Neuronal stem cell (in vitro differentiated cells): ENCODE measurements around the gene GPATCH2L.

Experiments
- DNase-seq: peaks from one replicate; pipeline ENCODE4 v3.0.0-alpha.2; 2013; ENCODE audit warnings: low spot score
- H2AFZ ChIP-seq: one replicate; pipeline ENCODE4 v1.6.1; 2013; ENCODE audit warnings: mild to moderate bottlenecking, low read length, inconsistent platforms
- H2AK5ac ChIP-seq: 2 replicates; pipeline ENCODE4 v1.6.1; 2013; ENCODE audit warnings: low read depth, mild to moderate bottlenecking, inconsistent platforms, low read length, moderate library complexity, mixed read lengths
- H2BK120ac ChIP-seq: 2 replicates; pipeline ENCODE4 v1.6.1; 2013; ENCODE audit warnings: low read depth, mild to moderate bottlenecking, inconsistent platforms, low read length, moderate library complexity, mixed read lengths
- H2BK12ac ChIP-seq: one replicate; pipeline ENCODE4 v1.6.1; 2013; ENCODE audit warnings: low read length, inconsistent platforms
- H2BK15ac ChIP-seq: 2 replicates; pipeline ENCODE4 v1.6.1; 2013; ENCODE audit warnings: mild to moderate bottlenecking, low read length, inconsistent platforms, mixed read lengths
- H2BK5ac ChIP-seq: one replicate; pipeline ENCODE4 v1.6.1; 2013; ENCODE audit warnings: inconsistent platforms, mild to moderate bottlenecking, low read length, moderate library complexity
- H3K14ac ChIP-seq: one replicate; pipeline ENCODE4 v1.6.1; 2013; ENCODE audit warnings: low read length, inconsistent platforms
- H3K18ac ChIP-seq: 2 replicates; pipeline ENCODE4 v1.6.1; 2013; ENCODE audit warnings: low read length, inconsistent platforms
- H3K23ac ChIP-seq: 2 replicates; pipeline ENCODE4 v1.6.1; 2013; ENCODE audit warnings: low read depth, mild to moderate bottlenecking, mixed read lengths, low read length, inconsistent platforms; ENCODE audit not compliant: poor library complexity
- H3K27ac ChIP-seq: replicated peaks from 3 replicates; pipeline ENCODE4 v1.5.1; 2013; ENCODE audit warnings: low read length, inconsistent platforms
- H3K27me3 ChIP-seq, 3 experiments: 2 replicates each; pipeline ENCODE4 v1.6.1; 2013; ENCODE audit warnings: low read length in 3 of 3, mild to moderate bottlenecking in 2 of 3, inconsistent platforms in 1 of 3, low read depth in 1 of 3, mixed read lengths in 1 of 3, moderate library complexity in 1 of 3; ENCODE audit not compliant: control insufficient read depth in 3 of 3, insufficient read depth in 3 of 3
- H3K36me3 ChIP-seq, 2 donors: replicated peaks in 1 of 2; 2 replicates each; pipeline ENCODE4 v1.6.1; 2013; ENCODE audit warnings: low read length in 2 of 2; ENCODE audit not compliant: control insufficient read depth in 2 of 2, insufficient read depth in 2 of 2
- H3K4ac ChIP-seq: 2 replicates; pipeline ENCODE4 v1.6.1; 2013; ENCODE audit warnings: inconsistent platforms, mild to moderate bottlenecking, low read length, moderate library complexity
- H3K4me1 ChIP-seq, 2 donors: 1 replicate in 1 of 2; 2 replicates in 1 of 2; pipeline ENCODE4 v1.6.1; 2013; ENCODE audit warnings: low read length in 2 of 2, low read depth in 1 of 2; ENCODE audit not compliant: control insufficient read depth in 2 of 2, insufficient read depth in 1 of 2
- H3K4me2 ChIP-seq: one replicate; pipeline ENCODE4 v1.6.1; 2013; ENCODE audit warnings: mild to moderate bottlenecking, low read length, inconsistent platforms; ENCODE audit not compliant: insufficient read depth, poor library complexity, severe bottlenecking
- H3K4me3 ChIP-seq, 2 donors: 2 replicates each; pipeline ENCODE4 v1.5.1; 2013; ENCODE audit warnings: low read length in 2 of 2, mild to moderate bottlenecking in 2 of 2, inconsistent platforms in 1 of 2, moderate library complexity in 1 of 2
- H3K79me1 ChIP-seq: one replicate; pipeline ENCODE4 v1.6.1; 2013; ENCODE audit warnings: low read depth, mild to moderate bottlenecking, inconsistent platforms, low read length, moderate library complexity
- H3K9ac ChIP-seq: one replicate; pipeline ENCODE4 v1.6.1; 2013; ENCODE audit warnings: mild to moderate bottlenecking, low read depth, low read length, inconsistent platforms; ENCODE audit not compliant: poor library complexity
- H3K9me3 ChIP-seq, 2 donors: replicated peaks in 1 of 2; 2 replicates each; pipeline versions ENCODE3 to v1.6.1; 2013; ENCODE audit warnings: low read length in 2 of 2, mild to moderate bottlenecking in 2 of 2, inconsistent platforms in 1 of 2, low read depth in 1 of 2, mixed read lengths in 1 of 2, moderate library complexity in 1 of 2; ENCODE audit not compliant: control insufficient read depth in 2 of 2, insufficient read depth in 1 of 2
- H4K8ac ChIP-seq: one replicate; pipeline ENCODE4 v1.6.1; 2013; ENCODE audit warnings: low read depth, mild to moderate bottlenecking, inconsistent platforms, low read length, moderate library complexity
- H4K91ac ChIP-seq: one replicate; pipeline ENCODE4 v1.6.1; 2013; ENCODE audit warnings: low read length, low read depth, mild to moderate bottlenecking, inconsistent platforms; ENCODE audit not compliant: poor library complexity
- WGBS, 2 donors: extraction: QIAGEN DNeasy Blood & Tissue Kit; methylation state at CpG; one replicate each; pipeline ENCODE4 v1.1.7; 2013; ENCODE audit warnings: missing lambda C conversion rate in 2 of 2, mixed read lengths in 1 of 2; ENCODE audit not compliant: insufficient read length in 2 of 2, insufficient replicate concordance in 1 of 2; ENCODE audit errors: extremely low coverage in 2 of 2; 5-methylcytosine and 5-hydroxymethylcytosine counted together

GPATCH2L gene

DNA sequence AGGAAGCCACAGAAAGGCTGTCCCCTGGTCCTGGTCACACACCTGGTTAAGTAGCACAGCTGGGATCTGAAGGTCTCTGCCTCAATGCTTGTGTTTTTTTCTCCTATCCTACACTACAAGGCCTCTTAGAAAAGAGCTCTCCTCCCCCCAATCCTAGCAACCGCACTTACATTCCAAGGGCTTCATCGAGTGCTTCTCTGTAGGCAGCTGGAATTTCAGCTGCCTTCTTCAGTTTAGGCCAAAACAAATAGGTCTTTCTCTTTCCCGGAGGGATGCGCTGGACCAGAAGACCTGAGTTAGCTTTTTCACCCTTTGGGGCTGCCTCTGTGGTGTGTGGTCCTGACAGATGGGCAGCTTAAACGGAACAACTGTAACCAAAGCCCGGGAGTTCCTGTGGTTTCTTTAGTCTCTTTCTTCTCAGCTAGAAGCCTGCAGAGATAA, 109.7 kb downstream of the GPATCH2L start:
- no peak overlapping the region for H3K4me2 ChIP-seq
- no peak overlapping the region for H3K27ac ChIP-seq
- no peaks in the 10 kb centered on the region for H3K79me1 ChIP-seq
- peak overlapping the region; percentile 65 for H2AFZ ChIP-seq
- no CpG with 5 or more reads among the region's 6 CpGs for WGBS, 2 donors
- no peak overlapping the region for H3K18ac ChIP-seq
- H3K14ac ChIP-seq: no peak overlapping the region
- no peaks in the 10 kb centered on the region for H3K27me3 ChIP-seq
- no peak overlapping the region for H2BK120ac ChIP-seq
- H3K4me3 ChIP-seq: no peak overlapping the region
- no peak overlapping the region for H2BK15ac ChIP-seq
- H3K4ac ChIP-seq: no peak overlapping the region
- no peak overlapping the region for H2BK5ac ChIP-seq
- no peak overlapping the region for H2BK12ac ChIP-seq
- peaks cover 6 to 9% of the 10 kb centered on the region in 2 donors for H3K4me1 ChIP-seq
- H4K91ac ChIP-seq: no peak overlapping the region
- no peak overlapping the region for H3K9ac ChIP-seq
- no peaks in the 10 kb centered on the region for H3K9me3 ChIP-seq
- DNase-seq: no peak
- H4K8ac ChIP-seq: no peak overlapping the region
- H2AK5ac ChIP-seq: no peak overlapping the region
- H3K23ac ChIP-seq: no peak overlapping the region
- no peaks in the 10 kb centered on the region for H3K36me3 ChIP-seq

DNA sequence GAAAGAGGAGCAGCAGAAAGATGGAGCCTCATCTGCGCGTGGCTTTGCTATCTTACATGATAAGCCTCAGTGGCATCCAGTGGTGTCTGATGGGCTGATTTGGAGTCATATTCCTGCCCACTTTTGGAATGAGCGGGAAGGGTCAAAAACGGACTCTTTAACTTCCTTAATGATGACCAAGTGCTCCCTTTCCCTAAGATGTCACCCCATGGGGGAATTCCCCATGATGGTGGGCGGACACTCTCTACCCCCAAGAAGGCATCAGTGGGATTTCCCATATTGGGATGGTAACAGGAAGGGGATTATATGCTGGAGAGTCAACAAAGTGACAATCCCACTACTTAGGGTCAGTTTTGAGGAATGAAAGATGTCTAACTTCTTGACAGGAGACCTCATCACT, 110.9 kb downstream of the GPATCH2L start:
- Histone ChIP-seq H2BK15ac (no peak overlapping the region), H3K36me3 (no peaks in the 10 kb centered on the region), H4K8ac (no peak overlapping the region), H3K4me1 (peaks cover 6 to 13% of the 10 kb centered on the region in 2 donors), H3K79me1 (no peaks in the 10 kb centered on the region), H3K4me2 (no peak overlapping the region), H4K91ac (no peak overlapping the region), H2BK5ac (no peak overlapping the region), H3K23ac (no peak overlapping the region), H3K4me3 (no peak overlapping the region), H3K14ac (no peak overlapping the region), H2BK120ac (no peak overlapping the region), H3K27me3 (no peaks in the 10 kb centered on the region), H3K4ac (no peak overlapping the region), H3K27ac (no peak overlapping the region), H2AK5ac (no peak overlapping the region), H2BK12ac (no peak overlapping the region), H3K9me3 (no peaks in the 10 kb centered on the region), H3K18ac (no peak overlapping the region), H3K9ac (no peak overlapping the region), H2AFZ (no peak overlapping the region)
- no peak for DNase-seq
- no CpG with 5 or more reads among the region's 5 CpGs for WGBS, 2 donors
